Uterus (tissue), 4 donors: ENCODE measurements around the gene NFX1. TPM values are rescaled to one million over a fixed set of nuclear protein-coding genes. Genes with fewer than 3 reads are reported as not detected.

Source experiments
- DNase-seq, 2 donors: peaks; one replicate each; pipeline ENCODE4 v3.0.0-alpha.2; 2019 to 2020
- H3K27ac ChIP-seq, 2 donors: fragments of 200-600 bp; sonication (generic); 1 replicate in 1 of 2; 2 replicates in 1 of 2; pipeline ENCODE4 v1.5.1; 2016 to 2018
- H3K27me3 ChIP-seq, 2 donors: fragments of 200-600 bp; sonication (generic); one replicate each; pipeline ENCODE4 v1.5.1; 2018 to 2019; ENCODE audit warnings: control low read depth in 1 of 2
- H3K36me3 ChIP-seq, 2 donors: fragments of 200-600 bp; sonication (generic); one replicate each; pipeline ENCODE4 v1.5.1; 2019; ENCODE audit warnings: control low read depth in 1 of 2
- H3K4me1 ChIP-seq, 2 donors: fragments of 200-600 bp; sonication (generic); one replicate each; pipeline ENCODE4 v1.5.1; 2018 to 2019; ENCODE audit warnings: control low read depth in 1 of 2
- H3K4me3 ChIP-seq, 2 donors: fragments of 200-600 bp; sonication (generic); 1 replicate in 1 of 2; 2 replicates in 1 of 2; pipeline ENCODE4 v1.5.1; 2018 to 2019; ENCODE audit warnings: mild to moderate bottlenecking in 1 of 2
- H3K9me3 ChIP-seq, 2 donors: fragments of 200-600 bp; sonication (generic); one replicate each; pipeline ENCODE4 v1.5.1; 2019; ENCODE audit warnings: control low read depth in 1 of 2
- POLR2A ChIP-seq, 2 donors: fragments of 450-650 bp; IDR thresholded peaks; one replicate each; pipeline ENCODE4 v1.6.1; 2016; ENCODE audit warnings: antibody characterized with exemption in 2 of 2, mild to moderate bottlenecking in 1 of 2, moderate library complexity in 1 of 2
- intact Hi-C: fragments of 100-400 bp; cut with DNase I; formaldehyde crosslinking; loops from one replicate; pipeline ENCODE4 v1.15.1; 2023; ENCODE audit warnings: low total_unique reads
- total RNA-seq, 4 donors: library from RNA; depleted of rRNA in 3 of 4; stranded (reverse); fragments of >200 nt in 3 of 4; gene quantifications; one replicate each; pipeline versions ENCODE4 v1.1.0 to v1.2.4, GENCODE V29; 2014 to 2023
- TF ChIP-seq, protein P1 (sequence below), 4 experiments: fragments of 200-600 bp in 2 of 4; fragments of 450-650 bp in 2 of 4; sonication (generic) in 2 of 4; IDR thresholded peaks; one replicate each; pipeline ENCODE4 v1.5.1; 2016 to 2019; ENCODE audit warnings: antibody characterized with exemption in 4 of 4, mild to moderate bottlenecking in 2 of 4, moderate library complexity in 1 of 4
- donor health status: DM: yes; HTN: yes; CAD: no.

Gene NFX1
- total RNA-seq, 4 donors from 2014 or later, result 18.5 to 52.9 (median 27.9) TPM

GRCh38 chr9:33306037-33306436 is 15.7 kb downstream of the NFX1 start:
- intact Hi-C loops, result no loop called here

DNA sequence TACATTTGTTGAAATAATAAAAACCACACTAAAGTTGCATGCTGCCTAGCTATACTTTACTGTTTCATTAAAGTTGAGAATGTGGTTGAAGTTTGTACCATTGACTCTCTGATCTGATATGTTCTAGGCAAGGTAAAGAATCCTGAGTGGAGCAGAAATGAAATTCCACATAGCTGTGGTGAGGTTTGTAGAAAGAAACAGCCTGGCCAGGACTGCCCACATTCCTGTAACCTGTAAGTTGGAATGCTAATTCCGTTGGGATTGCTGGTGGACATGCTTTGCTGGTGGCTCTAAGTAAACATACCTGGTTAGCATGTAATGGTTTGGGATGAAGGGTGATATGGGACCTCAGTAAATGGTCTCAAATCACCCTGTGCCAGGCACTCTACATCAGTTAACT is 16.8 kb downstream of the NFX1 start:
- Histone ChIP-seq H3K9me3 (no peaks in the 10 kb centered on the region), H3K36me3 (no peaks in the 10 kb centered on the region), H3K4me3 (no peak overlapping the region), H3K27ac (no peak overlapping the region), H3K4me1 (no peaks in the 10 kb centered on the region), H3K27me3 (no peaks in the 10 kb centered on the region)
- intact Hi-C loops, result no loop called here
- no peak for TF ChIP-seq POLR2A (IDR thresholded peaks at IDR 0.05)
- TF ChIP-seq, protein P1, sequence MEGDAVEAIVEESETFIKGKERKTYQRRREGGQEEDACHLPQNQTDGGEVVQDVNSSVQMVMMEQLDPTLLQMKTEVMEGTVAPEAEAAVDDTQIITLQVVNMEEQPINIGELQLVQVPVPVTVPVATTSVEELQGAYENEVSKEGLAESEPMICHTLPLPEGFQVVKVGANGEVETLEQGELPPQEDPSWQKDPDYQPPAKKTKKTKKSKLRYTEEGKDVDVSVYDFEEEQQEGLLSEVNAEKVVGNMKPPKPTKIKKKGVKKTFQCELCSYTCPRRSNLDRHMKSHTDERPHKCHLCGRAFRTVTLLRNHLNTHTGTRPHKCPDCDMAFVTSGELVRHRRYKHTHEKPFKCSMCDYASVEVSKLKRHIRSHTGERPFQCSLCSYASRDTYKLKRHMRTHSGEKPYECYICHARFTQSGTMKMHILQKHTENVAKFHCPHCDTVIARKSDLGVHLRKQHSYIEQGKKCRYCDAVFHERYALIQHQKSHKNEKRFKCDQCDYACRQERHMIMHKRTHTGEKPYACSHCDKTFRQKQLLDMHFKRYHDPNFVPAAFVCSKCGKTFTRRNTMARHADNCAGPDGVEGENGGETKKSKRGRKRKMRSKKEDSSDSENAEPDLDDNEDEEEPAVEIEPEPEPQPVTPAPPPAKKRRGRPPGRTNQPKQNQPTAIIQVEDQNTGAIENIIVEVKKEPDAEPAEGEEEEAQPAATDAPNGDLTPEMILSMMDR (IDR thresholded peaks at IDR 0.05), result no peak
- DNase-seq, result no peak

More at GRCh38 chr9:33306037-33306436, 15.7 kb downstream of the NFX1 start:
- DNase-seq, result no peak
- Histone ChIP-seq H3K27ac (no peak overlapping the region), H3K27me3 (no peaks in the 10 kb centered on the region), H3K36me3 (no peaks in the 10 kb centered on the region), H3K4me1 (no peaks in the 10 kb centered on the region), H3K9me3 (no peaks in the 10 kb centered on the region), H3K4me3 (no peak overlapping the region)
- no peak for TF ChIP-seq POLR2A (IDR thresholded peaks at IDR 0.05)
- TF ChIP-seq, protein P1 (IDR thresholded peaks at IDR 0.05), result no peak

- intact Hi-C loops, result no loop called here
- H3K36me3 ChIP-seq, result no peaks in the 10 kb centered on the region
- TF ChIP-seq, protein P1 (IDR thresholded peaks at IDR 0.05), result no peak
- no peak for TF ChIP-seq POLR2A (IDR thresholded peaks at IDR 0.05)
These were observed 19.6 kb downstream of the NFX1 start for GRCh38 chr9:33309903-33310302.

DNA sequence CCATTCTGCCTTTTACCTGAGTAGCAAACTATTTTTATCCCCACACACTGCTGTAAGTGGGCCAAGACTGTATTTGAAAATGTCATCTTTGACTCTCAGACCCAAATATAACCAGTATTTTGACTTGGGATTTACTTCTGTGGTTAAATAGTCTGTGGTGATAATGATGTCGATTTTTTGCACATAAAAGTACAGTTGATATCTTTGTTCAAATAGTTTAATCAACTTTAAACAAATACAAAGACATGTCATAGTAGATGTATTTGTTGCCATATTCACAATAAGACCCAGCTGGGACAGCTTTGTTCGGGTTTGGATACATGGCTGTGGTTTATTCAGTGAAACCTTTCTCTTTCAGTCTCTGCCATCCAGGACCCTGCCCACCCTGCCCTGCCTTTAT is 20.4 kb downstream of the NFX1 start:
- no peaks in the 10 kb centered on the region for H3K36me3 ChIP-seq
- TF ChIP-seq, protein P1 (IDR thresholded peaks at IDR 0.05), result no peak
- TF ChIP-seq POLR2A (IDR thresholded peaks at IDR 0.05), result no peak
- DNase-seq, result no peak
- H3K4me3 ChIP-seq, result no peak overlapping the region
- H3K27me3 ChIP-seq, result no peaks in the 10 kb centered on the region
- no peaks in the 10 kb centered on the region for H3K9me3 ChIP-seq
- intact Hi-C loops, result no loop called here
- H3K4me1 ChIP-seq, result no peaks in the 10 kb centered on the region
- H3K27ac ChIP-seq, result no peak overlapping the region

More at GRCh38 chr9:33309903-33310302, 19.6 kb downstream of the NFX1 start:
- Histone ChIP-seq H3K9me3 (no peaks in the 10 kb centered on the region), H3K4me3 (no peak overlapping the region), H3K27ac (no peak overlapping the region), H3K4me1 (no peaks in the 10 kb centered on the region), H3K27me3 (no peaks in the 10 kb centered on the region)
- no peak for DNase-seq

DNA sequence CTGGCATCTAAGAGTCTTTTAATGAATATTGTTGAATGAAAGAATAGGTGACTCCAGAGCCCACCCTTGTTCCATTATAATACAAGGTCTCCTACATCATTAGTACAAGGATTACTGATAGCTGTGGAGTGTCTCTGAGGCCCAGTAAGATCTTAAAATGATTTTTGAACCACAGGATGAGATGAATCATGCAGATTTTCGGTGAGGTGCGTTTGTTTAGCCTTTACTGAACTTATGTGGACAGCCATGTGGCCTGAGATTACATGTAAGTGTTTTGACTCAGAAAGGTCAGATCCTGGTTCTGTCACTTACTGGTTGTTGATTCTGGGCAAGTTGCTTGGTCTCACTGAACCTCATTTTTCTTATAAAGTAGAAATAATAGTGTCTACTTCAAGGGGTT is 21.6 kb downstream of the NFX1 start:
- DNase-seq, result no peak
- Histone ChIP-seq H3K9me3 (no peaks in the 10 kb centered on the region), H3K27me3 (no peaks in the 10 kb centered on the region), H3K36me3 (no peaks in the 10 kb centered on the region), H3K4me3 (no peak overlapping the region), H3K4me1 (no peaks in the 10 kb centered on the region), H3K27ac (no peak overlapping the region)
- intact Hi-C loops, result no loop called here
- TF ChIP-seq, protein P1 (IDR thresholded peaks at IDR 0.05), result no peak
- TF ChIP-seq POLR2A (IDR thresholded peaks at IDR 0.05), result no peak
